PFSK-1 (cell line): ENCODE measurements around the gene LONP2.

ENCODE experiments used
- FOXP2 ChIP-seq: optimal IDR thresholded peaks from 2 replicates; pipeline ENCODE3; 2011; ENCODE audit warnings: borderline replicate concordance, control low read depth, inconsistent platforms; ENCODE audit not compliant: insufficient read depth; ENCODE audit errors: extremely low read length, extremely low read depth
- POLR2AphosphoS5 ChIP-seq: IDR thresholded peaks from 2 replicates; pipeline ENCODE4 v1.6.1; 2012; ENCODE audit warnings: low read depth, mild to moderate bottlenecking, control low read depth, low read length, moderate library complexity
- SIN3A ChIP-seq: IDR thresholded peaks from 2 replicates; pipeline ENCODE4 v1.6.1; 2012; ENCODE audit warnings: mild to moderate bottlenecking, low read length, moderate library complexity, borderline replicate concordance; ENCODE audit not compliant: insufficient read depth
- TAF1 ChIP-seq: IDR thresholded peaks from 2 replicates; pipeline ENCODE4 v1.6.1; 2012; ENCODE audit warnings: low read length, control low read depth, borderline replicate concordance; ENCODE audit not compliant: insufficient read depth
- TF ChIP-seq, protein P1 (sequence below), 2 experiments: IDR thresholded peaks; 2 replicates each; pipeline versions ENCODE4 v1.6.1 to v1.8.0; 2011 to 2012; ENCODE audit warnings: low read depth in 2 of 2, low read length in 2 of 2, control low read depth in 1 of 2, inconsistent platforms in 1 of 2, mild to moderate bottlenecking in 1 of 2, moderate library complexity in 1 of 2; ENCODE audit not compliant: insufficient read depth in 1 of 2

LONP2 gene

DNA sequence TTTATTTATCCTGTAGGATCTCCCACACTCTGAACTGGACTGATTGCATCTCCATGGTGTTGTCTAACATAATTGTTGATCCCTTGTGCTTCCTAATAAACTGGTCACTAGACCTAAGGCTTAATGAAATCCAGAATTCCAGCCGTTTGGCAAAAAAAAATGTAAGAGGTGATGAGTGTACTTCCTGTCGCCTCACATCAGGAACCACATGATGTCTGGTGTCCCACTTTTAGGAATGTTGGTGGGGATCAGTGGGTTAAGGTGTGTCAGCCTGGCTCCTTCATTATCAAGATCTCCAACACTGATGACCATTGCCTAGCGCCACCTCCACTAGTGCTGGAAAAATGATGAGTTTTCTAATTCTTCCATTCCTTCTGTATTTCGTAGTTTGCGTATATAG is 18.6 kb upstream of the LONP2 start:
- no peak for TF ChIP-seq SIN3A

- TF ChIP-seq SIN3A (no peak), FOXP2 (no peak), POLR2AphosphoS5 (no peak), TAF1 (no peak)
- TF ChIP-seq, protein P1, sequence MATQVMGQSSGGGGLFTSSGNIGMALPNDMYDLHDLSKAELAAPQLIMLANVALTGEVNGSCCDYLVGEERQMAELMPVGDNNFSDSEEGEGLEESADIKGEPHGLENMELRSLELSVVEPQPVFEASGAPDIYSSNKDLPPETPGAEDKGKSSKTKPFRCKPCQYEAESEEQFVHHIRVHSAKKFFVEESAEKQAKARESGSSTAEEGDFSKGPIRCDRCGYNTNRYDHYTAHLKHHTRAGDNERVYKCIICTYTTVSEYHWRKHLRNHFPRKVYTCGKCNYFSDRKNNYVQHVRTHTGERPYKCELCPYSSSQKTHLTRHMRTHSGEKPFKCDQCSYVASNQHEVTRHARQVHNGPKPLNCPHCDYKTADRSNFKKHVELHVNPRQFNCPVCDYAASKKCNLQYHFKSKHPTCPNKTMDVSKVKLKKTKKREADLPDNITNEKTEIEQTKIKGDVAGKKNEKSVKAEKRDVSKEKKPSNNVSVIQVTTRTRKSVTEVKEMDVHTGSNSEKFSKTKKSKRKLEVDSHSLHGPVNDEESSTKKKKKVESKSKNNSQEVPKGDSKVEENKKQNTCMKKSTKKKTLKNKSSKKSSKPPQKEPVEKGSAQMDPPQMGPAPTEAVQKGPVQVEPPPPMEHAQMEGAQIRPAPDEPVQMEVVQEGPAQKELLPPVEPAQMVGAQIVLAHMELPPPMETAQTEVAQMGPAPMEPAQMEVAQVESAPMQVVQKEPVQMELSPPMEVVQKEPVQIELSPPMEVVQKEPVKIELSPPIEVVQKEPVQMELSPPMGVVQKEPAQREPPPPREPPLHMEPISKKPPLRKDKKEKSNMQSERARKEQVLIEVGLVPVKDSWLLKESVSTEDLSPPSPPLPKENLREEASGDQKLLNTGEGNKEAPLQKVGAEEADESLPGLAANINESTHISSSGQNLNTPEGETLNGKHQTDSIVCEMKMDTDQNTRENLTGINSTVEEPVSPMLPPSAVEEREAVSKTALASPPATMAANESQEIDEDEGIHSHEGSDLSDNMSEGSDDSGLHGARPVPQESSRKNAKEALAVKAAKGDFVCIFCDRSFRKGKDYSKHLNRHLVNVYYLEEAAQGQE (IDR thresholded peaks at IDR 0.05; ENCODE audit: insufficient read depth in 1 of 2, low read depth in 2 of 2, low read length in 2 of 2): no peak
These were observed 12.2 kb upstream of the LONP2 start for GRCh38 chr16:48231727-48232492.

DNA sequence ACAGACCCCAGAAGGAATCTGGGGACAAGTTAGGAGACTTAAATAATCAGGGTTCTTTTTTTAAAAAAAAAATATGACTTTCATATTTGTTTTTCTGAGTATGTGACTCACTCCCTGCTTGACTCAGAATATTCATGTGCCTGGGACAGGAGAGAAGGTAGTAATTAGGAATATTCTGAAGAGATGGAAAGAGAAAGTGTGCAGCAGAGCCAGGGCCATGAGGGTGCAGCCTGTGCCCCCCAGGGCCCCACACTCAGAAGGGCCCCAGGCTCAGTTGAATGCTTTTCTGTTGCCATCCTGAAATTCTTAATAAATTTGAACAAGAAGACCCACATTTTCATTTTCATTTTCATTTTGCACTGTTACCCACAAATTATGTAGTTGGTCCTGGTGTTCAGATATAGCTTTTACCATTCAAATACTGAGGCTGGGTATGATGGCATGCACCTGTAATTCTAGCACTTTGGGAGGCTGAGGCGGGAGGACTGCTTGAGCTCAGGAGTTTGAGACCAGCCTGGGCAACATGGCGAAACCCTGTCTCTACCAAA is 11.5 kb upstream of the LONP2 start:
- TF ChIP-seq TAF1: no peak
- no peak for TF ChIP-seq FOXP2
- no peak for TF ChIP-seq SIN3A

GRCh38 chr16:48234630-48235029 is 9.5 kb upstream of the LONP2 start:
- TF ChIP-seq, protein P1 (IDR thresholded peaks at IDR 0.05; ENCODE audit: insufficient read depth in 1 of 2, low read depth in 2 of 2, low read length in 2 of 2): no peak
- TF ChIP-seq TAF1 (no peak), FOXP2 (no peak), SIN3A (no peak), POLR2AphosphoS5 (no peak)

GRCh38 chr16:48235058-48235555 is 9.0 kb upstream of the LONP2 start:
- no peak for TF ChIP-seq FOXP2
- no peak for TF ChIP-seq POLR2AphosphoS5
- no peak for TF ChIP-seq SIN3A
- TF ChIP-seq, protein P1 (IDR thresholded peaks at IDR 0.05; ENCODE audit: insufficient read depth in 1 of 2, low read depth in 2 of 2, low read length in 2 of 2): no peak
- no peak for TF ChIP-seq TAF1

GRCh38 chr16:48235556-48236136 is 8.5 kb upstream of the LONP2 start:
- TF ChIP-seq FOXP2: no peak
